Mesenteric fat pad (tissue), 1 donor: Measurements from ENCODE around the gene NIFK. TPM values are rescaled to one million over a fixed set of nuclear protein-coding genes. Genes with fewer than 3 reads are reported as not detected.
A peak's percentile ranks its signal among the peaks of the same experiment; 100 is the strongest.
"Not testable (repeated sequence)": the region's sequence is repeated elsewhere in the genome, so short reads cannot be mapped to it uniquely, and the experiment has no call there.

Experiments
- DNase-seq: peaks from one replicate; pipeline ENCODE4 v3.0.0-alpha.2; 2020; ENCODE audit warnings: low spot score
- total RNA-seq: library from RNA; stranded (reverse); fragmentation: NEBNext Ultra II Directional; extraction: Animal tissue kit (Norgen Biotek cat#: 25700); gene quantifications from one replicate; pipeline ENCODE4 v1.2.1, GENCODE V29; 2021
- donor health status: DM: yes; HTN: yes; CAD: no.

NIFK gene
- total RNA-seq, 1 donor from 2014 or later, result 43.6 TPM

GRCh38 chr2:121735518-121736074 lies 1.1 kb downstream of the NIFK start:
- DNase-seq, result no peak

DNA sequence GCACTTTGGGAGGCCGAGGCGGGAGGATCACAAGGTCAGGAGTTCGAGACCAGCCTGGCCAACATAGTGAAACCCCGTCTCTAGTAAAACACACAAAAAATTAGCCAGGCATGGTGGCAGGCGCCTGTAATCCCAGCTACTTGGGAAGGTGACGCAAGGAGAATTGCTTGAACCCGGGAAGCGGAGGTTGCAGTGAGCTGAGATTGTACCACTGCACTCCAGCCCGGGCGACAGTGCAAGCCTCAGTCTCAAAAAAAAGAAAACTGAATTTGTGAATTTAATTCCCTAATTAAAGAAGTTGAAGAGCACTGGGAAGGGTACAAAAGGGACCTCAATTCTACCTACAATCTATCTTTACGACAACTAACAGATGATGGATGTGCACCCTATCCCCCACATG lies 2.1 kb downstream of the NIFK start:
- DNase-seq, result not testable (repeated sequence)

- DNase-seq, result no peak
Measured at GRCh38 chr2:121731366-121731765, 5.3 kb downstream of the NIFK start.

DNA sequence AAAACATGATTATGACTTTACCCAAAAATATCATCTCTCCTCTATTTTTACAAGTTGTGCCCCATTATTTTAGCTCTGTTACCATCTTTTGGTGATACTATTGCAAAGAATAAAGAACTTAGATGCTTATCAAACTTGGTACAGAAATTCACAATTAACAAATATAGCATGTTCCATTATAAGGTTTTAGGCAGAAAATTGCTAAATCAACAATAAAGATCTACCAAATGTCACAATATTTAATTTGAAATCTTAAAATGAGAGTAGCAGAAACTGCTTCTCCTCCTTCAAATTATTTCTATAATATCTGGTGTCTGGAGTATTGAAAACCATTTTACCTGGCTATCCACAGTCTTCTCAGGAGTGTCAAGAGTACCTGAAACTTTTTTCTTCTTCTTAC lies 8.7 kb downstream of the NIFK start:
- DNase-seq, result no peak

DNA sequence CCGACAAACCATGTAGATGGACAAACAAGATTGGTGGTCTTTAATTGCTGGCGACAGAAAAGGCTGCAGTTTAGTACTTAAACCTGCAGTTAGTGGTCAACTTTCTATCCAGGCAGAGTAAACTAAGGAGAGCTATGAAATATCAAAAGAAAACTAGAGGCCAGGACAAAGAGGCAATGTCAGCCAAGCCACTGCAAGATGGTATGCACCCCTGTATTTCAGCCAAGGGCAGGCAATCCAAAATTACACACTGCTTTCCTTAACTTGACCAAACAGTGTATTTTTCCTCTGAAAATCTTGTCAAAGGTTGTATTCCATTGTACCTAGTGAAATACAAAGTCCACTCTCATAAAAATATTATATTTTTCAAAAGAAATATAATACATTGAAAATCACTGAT lies 9.3 kb downstream of the NIFK start:
- no peak for DNase-seq

- DNase-seq, result peak; percentile 4
Measured at GRCh38 chr2:121723316-121723715, 13.4 kb downstream of the NIFK start.

DNA sequence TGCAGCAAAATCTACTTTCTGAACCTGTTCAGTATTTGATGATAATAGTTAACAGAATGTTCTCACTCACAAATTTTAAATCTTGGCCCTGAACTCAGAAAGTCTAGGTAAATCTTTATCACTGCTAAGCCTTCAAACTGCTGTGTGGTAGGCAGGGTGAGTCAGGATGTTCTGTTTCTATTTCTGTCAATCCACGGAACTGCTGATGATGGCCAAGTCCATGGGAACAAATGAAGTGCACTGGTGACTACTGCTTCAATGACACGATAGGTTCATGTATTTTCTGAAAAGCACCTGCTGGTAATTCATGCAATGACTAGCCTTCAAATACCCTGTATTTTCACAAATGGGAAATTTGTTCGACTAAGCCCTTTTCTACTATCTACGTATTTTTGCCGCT lies 14.2 kb downstream of the NIFK start:
- peak; percentile 2 for DNase-seq

DNA sequence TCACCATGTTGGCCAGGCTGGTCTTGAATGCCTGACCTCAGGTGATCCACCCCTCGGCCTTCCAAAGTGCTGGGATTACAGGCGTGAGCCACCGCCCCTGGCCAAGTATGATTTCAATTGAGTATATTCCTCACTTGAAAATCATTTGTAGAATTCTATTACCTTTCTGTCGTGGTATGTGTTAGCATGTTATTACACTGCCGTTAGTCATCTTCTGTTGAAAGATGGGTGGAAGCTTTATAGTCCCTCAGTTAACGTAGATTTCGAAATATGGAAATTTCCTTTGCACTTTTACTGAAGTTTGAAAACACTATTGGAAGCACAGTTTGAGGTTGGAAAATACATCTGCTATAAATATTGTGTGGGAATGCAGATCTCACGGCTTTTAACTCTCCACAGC lies 14.7 kb downstream of the NIFK start:
- DNase-seq, result no peak

DNA sequence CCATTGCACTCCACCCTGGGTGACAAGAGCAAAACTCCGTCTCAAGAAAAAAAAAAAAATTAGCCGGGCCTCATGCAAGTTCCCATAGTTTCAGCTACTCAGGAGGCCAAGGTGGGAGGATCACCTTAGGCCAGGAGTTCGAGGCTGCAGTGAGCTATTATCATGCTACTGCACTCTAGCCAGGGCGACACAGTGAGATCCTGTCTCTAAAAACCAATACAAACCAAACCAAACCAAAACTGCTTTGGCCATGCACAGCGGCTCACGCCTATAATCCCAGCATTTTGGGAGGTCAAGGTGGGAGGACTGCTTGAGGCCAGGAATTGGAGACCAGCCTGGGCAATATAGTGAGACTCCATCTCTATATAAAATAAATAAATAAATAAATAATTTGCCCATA lies 19.1 kb downstream of the NIFK start:
- no peak for DNase-seq

DNA sequence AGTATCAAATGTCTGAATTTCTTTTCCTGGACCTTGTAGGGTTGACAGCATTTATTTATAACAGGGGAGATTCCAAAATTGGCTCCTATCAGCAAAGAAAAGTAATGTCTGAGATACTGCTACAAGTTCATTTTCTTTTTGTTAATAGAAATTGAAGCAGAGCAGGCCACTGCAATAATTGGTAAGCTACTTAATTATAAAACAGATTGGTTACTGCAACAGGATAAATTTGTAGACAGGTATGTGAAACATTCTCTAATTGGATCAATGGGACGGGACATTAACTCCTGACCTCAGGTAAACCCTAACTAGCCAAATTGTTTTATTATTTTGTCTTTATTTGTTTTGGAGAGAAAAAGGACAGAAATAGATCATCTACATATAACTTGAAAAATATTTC lies 20.5 kb downstream of the NIFK start:
- DNase-seq, result no peak

GRCh38 chr2:121711481-121711880 lies 25.2 kb downstream of the NIFK start:
- not testable (repeated sequence) for DNase-seq

DNA sequence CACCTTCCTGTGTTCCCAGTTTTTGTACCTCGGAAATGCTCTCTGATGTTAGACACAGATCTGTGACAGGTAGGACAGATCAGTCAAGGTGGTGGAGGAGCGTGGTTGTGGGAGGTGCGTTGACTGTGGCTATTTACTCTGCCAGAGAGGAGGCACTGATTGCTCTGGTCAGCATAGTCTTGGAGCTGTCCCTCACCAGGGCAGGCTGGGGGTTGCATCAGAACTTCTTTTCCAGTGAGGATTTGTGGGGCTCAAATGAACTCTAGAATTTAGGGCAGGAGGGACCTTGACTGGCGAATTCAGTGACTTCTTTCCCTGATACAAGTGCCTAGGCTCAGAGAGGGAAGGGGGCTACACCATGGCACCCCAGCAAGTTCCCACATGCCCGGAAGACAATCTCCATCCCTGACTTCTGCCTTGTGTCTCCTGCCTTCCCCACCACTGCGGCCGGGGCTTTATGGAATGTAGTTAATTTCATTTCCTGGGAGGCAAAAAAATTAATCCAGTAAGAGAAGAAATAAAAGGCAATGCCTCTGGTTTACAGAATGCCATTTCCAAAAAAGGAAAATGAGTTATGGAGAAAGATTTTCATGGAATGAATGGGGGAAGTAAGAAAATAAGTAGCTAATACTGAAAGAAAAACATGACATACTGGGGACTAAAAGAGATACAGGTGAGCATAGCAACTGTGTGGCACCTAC lies 26.1 kb downstream of the NIFK start:
- DNase-seq, result peak; percentile 35

DNA sequence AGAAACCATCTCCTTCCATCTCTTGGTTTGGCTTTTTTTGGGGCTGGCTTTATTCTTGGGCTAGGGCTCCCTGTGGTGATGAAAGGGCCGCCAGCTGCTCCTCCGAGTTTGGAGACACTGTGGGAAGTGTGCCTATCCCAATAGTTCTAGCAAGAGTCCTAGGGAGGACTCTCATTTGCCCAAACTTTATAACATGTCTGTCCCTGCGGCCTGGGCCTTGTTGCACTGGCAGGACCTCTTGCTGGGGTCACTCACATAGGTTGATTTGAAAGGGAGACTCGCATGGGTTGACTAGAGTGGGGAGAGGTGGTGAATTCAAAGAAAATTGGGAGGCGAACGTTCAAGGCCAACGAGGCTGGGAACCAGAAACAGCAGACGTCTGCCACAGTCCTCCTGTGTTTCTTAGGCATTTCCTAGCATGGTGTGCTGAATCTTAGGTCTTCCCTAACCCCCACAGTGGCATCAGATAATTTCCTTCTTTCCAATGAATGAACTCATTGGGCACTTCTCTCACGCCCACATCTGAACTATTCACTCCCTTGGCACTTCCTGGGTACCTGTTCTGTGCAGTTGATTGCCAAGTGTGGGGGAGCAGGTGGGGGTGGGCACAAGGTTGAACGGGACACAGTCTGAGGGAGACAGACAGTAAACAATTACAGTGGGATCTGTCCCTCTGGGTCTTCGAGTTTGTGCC lies 26.8 kb downstream of the NIFK start:
- DNase-seq, result peak; percentile 18

DNA sequence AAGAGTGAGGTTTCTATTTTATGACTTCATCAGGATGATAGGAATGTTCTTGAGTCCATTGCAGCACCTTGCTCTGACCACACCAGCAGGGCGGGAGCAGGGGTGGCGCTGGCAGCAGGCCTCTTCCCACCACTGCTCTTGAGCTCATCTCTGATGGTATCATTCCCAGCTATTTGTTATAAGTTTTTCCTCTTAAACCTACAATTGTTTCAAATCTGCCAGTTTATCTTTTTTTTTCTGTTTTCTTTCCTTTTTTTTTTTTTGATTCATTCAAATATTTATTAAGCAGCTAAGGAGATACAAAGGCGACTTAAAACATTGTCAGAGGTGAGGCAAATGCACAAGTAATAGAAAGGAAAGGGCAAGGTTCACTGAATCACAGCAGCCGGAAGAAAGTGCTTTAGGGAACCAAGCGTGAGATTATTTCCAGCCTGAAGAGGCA lies 28.7 kb downstream of the NIFK start:
- DNase-seq, result peak; percentile 49

- no peak for DNase-seq
Measured at GRCh38 chr2:121707344-121707919, 29.2 kb downstream of the NIFK start.

- DNase-seq, result peak; percentile 14
Measured at GRCh38 chr2:121705958-121706357, 30.7 kb downstream of the NIFK start.

GRCh38 chr2:121705390-121705789 lies 31.3 kb downstream of the NIFK start:
- peak; percentile 26 for DNase-seq

- DNase-seq, result not testable (repeated sequence)
Measured at GRCh38 chr2:121701761-121702160, 34.9 kb downstream of the NIFK start.

DNA sequence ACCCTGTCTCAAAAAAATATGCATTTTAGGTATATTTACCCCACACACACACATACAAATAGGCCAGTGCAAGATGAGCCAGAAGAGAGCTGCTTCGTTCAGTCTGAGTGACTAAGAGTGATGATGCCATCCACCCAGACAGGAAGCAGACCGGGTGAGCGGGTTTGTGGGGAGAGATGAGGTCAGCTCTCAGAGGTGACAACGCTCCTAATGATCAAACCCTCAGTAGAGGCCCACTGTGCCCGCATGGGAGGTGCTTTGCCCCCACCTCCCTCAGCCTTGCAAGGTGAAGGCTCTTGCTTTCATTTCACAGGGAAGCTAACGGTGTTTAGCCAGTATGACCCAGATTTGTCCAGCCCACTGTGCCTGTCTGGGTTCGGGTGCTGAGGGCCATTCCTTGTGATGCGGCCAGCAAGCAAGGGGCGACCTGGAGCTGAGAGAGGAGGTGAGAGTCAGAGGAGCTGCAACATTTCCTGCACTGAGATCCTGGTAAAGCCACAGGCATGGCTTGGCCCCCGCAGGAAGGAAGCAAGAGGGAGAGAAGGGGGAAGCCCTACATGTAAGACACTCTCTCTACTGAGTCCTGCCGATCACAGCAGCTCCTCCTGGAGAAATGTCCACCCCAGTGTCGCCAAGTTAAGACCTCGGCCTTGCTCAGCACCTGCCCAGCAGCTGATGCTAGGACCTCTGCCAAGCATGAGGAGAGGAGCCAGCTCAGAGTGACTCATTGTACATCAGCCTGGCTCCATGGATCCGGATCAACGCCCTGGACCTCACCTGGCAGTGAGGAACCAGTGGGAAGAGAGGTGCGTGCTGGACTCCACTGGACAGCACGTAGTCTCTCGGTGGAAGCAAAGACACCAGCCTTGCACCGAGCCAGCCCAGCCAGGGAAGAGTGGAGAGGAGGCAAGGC lies 37.0 kb downstream of the NIFK start:
- no peak for DNase-seq

- no peak for DNase-seq
Measured at GRCh38 chr2:121698318-121698930, 38.3 kb downstream of the NIFK start.
